GM18868 (cell line): ENCODE data around the gene TNFSF12.

Source experiments
- ATAC-seq: cut with Tn5 transposase; IDR thresholded peaks from one replicate; pipeline ENCODE4 v1.9.1; 2021; ENCODE audit warnings: mild to moderate bottlenecking, moderate library complexity; ENCODE audit not compliant: unreplicated experiment

Gene TNFSF12

DNA sequence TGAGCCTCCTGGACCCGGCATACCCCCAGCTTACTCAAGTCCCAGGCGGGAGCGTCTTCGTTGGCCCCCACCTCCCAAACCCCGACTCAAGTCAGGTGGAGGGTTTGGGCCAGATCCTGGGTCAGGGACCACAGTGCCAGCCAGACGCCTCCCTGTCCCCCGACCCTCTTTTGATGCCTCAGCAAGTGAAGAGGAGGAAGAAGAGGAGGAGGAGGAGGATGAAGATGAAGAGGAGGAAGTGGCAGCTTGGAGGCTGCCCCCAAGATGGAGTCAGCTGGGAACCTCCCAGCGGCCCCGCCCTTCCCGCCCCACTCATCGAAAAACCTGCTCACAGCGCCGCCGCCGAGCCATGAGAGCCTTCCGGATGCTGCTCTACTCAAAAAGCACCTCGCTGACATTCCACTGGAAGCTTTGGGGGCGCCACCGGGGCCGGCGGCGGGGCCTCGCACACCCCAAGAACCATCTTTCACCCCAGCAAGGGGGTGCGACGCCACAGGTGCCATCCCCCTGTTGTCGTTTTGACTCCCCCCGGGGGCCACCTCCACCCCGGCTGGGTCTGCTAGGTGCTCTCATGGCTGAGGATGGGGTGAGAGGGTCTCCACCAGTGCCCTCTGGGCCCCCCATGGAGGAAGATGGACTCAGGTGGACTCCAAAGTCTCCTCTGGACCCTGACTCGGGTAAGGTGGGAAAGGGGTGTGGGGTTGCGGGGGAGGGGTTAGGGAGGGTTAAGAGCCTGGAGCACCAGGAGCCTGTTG, 14.4 kb downstream of the TNFSF12 start:
- no peak for ATAC-seq

- ATAC-seq: no peak
Observed at GRCh38 chr17:7569571-7569970, 20.7 kb downstream of the TNFSF12 start.

DNA sequence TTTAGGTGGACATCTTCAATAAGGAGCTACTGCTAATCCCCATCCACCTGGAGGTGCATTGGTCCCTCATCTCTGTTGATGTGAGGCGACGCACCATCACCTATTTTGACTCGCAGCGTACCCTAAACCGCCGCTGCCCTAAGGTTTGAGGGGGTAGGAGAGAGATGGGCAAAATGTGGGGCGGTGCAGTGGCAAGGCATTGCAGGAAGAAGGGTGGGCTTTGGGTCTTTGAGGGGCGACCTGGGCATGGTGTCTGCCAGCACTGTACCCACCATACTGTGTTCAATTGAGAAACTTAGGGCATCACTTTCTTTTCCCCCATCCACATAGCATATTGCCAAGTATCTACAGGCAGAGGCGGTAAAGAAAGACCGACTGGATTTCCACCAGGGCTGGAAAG, 21.5 kb downstream of the TNFSF12 start:
- ATAC-seq: no peak

DNA sequence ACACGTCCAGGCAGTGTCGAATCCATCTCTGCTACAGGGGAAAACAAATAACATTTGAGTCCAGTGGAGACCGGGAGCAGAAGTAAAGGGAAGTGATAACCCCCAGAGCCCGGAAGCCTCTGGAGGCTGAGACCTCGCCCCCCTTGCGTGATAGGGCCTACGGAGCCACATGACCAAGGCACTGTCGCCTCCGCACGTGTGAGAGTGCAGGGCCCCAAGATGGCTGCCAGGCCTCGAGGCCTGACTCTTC, 23.4 kb downstream of the TNFSF12 start:
- ATAC-seq: peak; percentile 89

DNA sequence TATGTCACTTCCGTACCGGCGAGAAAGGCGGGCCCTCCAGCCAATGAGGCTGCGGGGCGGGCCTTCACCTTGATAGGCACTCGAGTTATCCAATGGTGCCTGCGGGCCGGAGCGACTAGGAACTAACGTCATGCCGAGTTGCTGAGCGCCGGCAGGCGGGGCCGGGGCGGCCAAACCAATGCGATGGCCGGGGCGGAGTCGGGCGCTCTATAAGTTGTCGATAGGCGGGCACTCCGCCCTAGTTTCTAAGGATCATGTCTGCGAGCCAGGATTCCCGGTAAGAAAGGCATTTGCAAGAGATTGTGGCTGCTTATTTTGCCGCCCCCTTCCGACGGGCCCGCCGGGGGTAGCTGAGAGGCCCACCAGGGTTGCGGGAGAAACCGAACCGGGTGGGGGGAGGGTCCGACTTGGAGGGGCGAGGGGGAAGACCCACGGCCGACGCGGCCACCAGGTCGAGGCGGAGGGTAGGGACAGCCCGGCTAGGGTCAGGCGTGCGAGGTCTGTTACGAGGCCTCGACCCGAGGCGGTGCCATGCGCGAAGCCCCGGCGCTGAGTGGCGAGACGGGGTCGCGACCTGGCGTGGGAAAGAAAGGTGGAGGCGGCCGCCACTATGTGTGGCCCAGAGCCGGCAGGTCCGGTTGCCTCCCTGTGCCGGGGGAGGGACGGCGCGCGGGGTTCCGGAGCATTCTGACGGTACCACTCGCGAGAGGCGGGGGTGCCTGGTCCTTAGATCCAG, 23.9 kb downstream of the TNFSF12 start:
- ATAC-seq: no peak

DNA sequence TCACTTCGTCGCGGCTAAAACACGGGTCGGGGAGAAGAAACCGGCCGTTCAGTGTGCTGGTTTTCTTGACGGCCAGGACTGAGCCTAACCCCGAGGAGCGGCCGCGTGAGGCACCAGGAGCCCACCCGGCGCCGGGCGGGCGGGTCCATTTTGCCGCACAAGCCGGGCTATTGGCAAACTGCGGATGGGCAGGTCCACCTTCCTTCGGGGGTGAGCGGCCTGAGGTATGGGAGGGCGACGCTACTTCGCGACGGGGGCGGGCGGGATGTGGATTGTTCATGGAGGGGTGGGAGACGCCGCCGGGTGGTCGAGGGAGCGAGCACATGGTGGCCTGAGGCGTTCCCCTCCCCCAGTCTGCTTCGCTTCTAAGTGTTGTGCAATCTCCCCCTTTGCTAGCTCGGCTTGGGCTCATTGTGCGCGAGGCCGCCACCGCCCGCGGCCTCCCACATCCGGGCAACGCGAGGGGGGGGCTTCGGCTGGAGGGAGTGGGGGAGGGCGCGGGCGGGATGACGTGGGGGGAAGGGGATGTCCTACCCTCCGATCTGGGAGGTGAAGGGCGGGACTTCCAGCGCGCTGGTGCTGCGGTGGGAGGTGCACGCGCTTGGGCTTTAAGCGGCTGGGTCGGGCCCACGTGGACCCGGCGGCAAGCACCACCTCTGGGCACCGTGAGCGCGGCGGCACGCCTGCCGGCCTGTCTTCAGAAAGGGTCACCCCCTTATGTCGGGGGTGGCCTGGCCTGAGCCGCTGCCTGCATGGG, 24.6 kb downstream of the TNFSF12 start:
- ATAC-seq: peak; percentile 21

DNA sequence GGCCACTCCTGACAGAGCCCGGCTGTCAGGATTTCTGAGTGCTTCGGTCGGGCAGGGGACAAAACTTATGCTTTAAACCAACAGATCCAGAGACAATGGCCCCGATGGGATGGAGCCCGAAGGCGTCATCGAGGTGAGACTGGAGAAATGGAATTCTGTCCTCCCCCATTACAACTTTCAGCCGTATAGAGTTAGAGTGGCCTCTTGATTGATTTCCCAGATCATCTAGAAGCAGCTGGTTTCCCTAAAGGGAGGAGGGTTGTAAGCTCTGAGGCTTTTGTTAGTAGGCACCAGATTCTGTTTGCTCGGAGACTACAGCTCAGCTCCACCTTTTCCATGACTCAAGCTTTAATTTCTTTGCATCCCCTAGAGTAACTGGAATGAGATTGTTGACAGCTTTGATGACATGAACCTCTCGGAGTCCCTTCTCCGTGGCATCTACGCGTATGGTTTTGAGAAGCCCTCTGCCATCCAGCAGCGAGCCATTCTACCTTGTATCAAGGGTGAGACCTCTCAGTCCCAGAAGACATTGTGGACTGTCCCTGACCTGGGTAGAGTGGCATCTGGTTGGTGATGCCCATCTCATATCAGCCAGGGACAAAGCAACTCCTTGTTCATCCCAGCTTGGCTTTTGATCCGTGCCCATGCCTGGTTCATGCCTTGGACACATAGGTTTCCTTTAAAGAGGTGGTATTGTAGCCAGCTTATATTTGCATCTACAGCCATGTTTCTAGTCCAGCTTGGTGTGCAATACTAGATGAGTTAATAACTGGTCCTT, 25.5 kb downstream of the TNFSF12 start:
- no peak for ATAC-seq

DNA sequence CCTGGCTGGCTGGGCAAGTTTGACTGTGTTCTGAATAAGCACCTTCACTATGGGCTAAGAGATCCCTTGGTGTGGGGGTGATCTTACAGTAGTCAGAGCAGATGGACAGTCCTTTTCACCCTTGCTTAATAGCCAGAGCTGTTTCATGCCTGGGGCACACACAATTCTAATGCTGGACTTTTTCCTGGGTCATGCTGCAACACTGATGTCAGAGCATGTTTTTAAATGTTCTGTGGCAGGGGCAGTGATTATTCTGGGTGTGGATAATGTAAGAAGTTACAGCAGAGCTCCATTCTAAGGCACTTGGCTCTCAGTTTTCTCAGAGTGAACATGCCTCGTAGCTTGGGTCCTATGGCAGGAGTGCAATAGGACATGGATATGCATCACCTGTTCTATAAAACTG, 26.6 kb downstream of the TNFSF12 start:
- ATAC-seq: no peak

DNA sequence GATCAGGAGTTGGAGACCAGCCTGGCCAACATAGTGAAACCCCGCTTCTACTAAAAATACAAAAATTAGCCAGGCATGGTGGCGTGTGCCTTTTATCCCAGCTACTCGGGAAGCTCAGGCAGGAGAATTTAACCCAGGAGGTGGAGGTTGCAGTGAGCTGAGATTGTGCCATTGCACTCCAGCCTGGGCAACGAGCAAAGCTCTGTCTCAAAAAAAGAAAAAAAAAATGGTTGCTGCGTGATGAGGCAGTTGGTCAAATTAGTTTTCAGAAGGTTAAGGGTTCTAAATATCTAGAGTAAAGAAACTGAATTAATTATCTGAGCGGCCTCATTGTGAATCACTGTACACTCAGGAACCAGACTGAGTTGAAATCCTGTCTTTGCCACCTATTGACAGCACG, 27.1 kb downstream of the TNFSF12 start:
- no peak for ATAC-seq

DNA sequence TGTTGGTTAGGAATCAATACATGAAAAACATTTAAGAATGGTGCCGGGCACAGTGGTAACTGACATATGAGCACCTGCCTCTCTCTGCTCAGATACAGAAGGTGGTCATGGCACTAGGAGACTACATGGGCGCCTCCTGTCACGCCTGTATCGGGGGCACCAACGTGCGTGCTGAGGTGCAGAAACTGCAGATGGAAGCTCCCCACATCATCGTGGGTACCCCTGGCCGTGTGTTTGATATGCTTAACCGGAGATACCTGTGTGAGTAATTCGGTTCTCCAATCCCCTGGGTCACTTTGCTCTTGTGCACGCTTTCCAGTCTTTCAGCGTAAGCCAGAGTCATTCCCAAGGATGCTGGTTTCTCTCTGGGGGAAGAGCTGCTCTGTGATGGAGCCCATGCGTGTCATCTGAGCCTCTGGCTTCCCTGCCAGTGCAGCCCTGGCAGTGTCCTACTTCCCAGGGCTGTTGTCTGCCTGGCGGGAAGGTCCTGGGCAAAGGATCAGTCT, 27.6 kb downstream of the TNFSF12 start:
- no peak for ATAC-seq

DNA sequence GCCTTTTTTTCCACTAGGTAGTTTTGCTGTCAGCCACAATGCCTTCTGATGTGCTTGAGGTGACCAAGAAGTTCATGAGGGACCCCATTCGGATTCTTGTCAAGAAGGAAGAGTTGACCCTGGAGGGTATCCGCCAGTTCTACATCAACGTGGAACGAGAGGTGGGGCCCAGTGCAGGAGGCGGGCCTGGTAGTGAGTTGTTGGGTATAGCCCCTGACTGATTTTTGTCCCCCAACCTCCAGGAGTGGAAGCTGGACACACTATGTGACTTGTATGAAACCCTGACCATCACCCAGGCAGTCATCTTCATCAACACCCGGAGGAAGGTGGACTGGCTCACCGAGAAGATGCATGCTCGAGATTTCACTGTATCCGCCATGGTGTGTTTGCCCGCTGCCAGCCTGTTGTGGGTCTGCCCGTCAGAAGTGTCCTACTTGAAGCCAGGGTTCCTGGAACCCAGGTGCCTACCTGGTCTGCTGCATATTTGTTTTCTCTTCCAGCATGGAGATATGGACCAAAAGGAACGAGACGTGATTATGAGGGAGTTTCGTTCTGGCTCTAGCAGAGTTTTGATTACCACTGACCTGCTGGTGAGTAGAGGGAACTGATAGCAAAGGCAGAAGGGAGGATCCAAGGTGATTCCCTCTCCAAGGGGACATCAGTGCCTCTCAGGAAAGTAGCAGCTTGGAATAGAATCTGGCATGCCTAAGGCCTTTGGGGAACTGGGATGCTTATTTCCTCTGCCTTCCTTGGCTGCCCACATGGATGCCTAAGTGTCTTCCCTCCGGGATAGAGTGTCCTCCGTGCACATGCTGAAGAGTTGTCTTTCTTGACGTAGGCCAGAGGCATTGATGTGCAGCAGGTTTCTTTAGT, 28.7 kb downstream of the TNFSF12 start:
- no peak for ATAC-seq

- ATAC-seq: no peak
Observed at GRCh38 chr17:7579001-7579833, 30.4 kb downstream of the TNFSF12 start, which contains the start of gene CD68. TSS of gene CD68 (plus strand) at chr17:7579638. CDS start at chr17:7579678, 40 bp downstream.

DNA sequence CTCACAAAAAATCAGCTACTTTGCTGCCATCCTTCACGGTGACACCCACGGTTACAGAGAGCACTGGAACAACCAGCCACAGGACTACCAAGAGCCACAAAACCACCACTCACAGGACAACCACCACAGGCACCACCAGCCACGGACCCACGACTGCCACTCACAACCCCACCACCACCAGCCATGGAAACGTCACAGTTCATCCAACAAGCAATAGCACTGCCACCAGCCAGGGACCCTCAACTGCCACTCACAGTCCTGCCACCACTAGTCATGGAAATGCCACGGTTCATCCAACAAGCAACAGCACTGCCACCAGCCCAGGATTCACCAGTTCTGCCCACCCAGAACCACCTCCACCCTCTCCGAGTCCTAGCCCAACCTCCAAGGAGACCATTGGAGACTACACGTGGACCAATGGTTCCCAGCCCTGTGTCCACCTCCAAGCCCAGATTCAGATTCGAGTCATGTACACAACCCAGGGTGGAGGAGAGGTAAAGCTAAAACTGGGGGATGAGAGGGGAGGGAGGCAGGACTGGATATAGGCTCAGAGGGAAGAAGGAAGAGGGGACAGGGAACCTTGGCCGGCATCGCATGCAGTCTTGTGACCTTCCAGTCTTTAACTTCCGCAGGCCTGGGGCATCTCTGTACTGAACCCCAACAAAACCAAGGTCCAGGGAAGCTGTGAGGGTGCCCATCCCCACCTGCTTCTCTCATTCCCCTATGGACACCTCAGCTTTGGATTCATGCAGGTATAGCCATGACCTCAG, 31.2 kb downstream of the TNFSF12 start:
- no peak for ATAC-seq

DNA sequence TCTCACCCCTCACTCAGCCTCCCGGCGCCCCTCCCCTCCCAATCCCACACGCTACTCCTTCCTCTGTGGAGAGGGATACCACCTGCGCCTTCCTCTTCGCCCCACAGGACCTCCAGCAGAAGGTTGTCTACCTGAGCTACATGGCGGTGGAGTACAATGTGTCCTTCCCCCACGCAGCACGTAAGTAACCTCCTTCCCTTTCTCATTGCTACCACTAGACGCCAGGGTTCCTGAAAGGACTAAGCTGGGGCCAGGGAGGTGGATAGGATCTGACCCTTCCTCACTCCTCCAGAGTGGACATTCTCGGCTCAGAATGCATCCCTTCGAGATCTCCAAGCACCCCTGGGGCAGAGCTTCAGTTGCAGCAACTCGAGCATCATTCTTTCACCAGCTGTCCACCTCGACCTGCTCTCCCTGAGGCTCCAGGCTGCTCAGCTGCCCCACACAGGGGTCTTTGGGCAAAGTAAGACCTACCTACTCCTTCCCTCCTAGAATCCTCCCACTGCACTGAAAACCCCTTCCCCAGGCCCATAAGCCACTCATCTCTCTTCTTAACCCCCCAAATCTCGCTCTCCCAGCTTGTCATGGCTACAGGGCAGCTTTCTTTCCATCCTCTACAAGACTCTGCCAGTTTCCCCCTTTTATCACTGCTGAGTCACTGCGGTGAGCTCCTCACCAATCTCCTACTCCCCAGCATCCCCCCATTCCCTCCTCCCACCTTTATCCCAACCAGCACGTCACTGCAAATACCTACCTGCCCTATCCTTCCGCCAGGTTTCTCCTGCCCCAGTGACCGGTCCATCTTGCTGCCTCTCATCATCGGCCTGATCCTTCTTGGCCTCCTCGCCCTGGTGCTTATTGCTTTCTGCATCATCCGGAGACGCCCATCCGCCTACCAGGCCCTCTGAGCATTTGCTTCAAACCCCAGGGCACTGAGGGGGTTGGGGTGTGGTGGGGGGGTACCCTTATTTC, 32.0 kb downstream of the TNFSF12 start:
- ATAC-seq: no peak

DNA sequence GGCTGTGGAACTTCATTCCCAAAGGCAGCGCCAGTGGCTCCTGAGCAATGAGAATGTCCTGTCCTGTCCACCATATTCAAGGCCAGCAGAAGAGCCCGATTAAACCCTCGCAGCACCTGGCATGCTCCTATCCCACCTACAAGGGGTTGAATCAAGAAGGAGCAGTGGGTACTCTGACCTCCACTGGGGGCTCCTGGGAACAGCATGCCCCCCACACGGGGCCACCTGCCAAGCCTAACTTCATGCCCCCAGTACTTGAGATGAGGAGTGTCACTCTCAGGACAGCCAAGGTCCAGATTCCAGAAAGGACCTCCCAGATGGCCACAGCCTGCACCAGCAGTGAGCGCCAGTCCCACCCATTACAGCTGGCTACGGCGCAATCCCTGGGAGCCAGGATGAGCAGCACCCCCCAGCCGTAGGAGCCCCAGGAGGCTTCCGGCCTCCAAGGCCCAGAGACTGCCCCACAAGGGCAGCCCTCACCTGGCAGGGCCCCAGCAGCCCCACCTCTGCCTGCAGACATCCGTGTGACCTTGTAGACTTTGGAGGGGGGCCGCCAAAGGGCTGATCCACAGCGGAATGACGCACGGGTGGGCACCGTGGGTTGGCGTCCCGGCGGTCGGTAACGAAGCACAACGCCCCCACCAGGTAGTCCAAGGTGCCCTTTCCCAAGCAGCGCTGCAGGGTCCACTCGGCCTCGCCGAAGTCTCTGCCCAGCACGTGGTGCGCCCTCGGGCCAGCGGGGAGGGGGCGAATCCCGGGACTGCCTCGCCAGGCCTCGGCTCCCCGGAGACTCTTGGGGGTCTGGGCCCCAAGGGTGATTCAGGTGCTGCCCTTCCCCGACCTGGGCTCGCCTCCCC, 33.8 kb downstream of the TNFSF12 start:
- no peak for ATAC-seq
